GM19395 (cell line): ENCODE results near the gene CHRNB1.

Source experiments
- ATAC-seq: cut with Tn5 transposase; IDR thresholded peaks from one replicate; pipeline ENCODE4 v1.9.1; 2021; ENCODE audit warnings: mild to moderate bottlenecking, moderate library complexity; ENCODE audit not compliant: unreplicated experiment

CHRNB1 gene, protein sequence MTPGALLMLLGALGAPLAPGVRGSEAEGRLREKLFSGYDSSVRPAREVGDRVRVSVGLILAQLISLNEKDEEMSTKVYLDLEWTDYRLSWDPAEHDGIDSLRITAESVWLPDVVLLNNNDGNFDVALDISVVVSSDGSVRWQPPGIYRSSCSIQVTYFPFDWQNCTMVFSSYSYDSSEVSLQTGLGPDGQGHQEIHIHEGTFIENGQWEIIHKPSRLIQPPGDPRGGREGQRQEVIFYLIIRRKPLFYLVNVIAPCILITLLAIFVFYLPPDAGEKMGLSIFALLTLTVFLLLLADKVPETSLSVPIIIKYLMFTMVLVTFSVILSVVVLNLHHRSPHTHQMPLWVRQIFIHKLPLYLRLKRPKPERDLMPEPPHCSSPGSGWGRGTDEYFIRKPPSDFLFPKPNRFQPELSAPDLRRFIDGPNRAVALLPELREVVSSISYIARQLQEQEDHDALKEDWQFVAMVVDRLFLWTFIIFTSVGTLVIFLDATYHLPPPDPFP

GRCh38 chr17:7444682-7445618 is at the start of gene CHRNB1:
CHRNB1 (plus strand) TSS chr17:7445061; CDS start chr17:7445128, 67 bp downstream.
- no peak for ATAC-seq

- ATAC-seq, result no peak
These were observed 48.7 kb upstream of the CHRNB1 start for GRCh38 chr17:7396147-7396546.

DNA sequence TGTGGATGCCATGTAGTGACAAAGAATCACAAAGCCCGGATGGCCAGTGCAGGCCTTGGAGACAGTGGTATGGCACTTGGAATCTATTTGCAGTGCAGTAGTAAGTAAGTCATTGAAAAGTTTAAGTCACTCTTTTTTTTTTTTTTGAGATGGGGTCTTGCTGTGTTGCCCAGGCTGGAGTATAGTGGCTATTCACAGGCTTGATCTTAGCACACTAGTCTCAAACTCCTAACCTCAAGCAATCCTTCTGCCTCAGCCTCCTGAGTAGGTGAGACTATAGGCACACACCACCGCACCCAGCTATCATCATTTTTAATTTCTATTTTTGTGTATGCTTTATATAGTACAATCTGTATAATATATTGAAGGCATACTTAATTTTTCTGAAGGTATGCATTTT is 46.2 kb upstream of the CHRNB1 start:
- ATAC-seq, result no peak

- ATAC-seq, result no peak
These were observed 41.7 kb upstream of the CHRNB1 start for GRCh38 chr17:7403043-7403726.

DNA sequence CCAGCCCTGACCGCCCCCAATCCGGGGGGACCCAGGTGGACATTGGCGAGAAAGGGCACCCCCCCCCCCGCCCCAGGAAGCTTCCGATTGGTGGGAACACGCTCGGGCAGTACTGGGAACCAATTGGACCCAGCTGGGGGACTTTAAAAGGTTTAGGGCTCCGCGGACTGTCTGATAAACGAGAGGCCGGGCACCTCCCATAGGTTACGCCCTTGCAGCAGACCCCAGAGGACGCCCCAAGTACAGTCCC is 41.2 kb upstream of the CHRNB1 start:
- ATAC-seq, result peak; percentile 28

DNA sequence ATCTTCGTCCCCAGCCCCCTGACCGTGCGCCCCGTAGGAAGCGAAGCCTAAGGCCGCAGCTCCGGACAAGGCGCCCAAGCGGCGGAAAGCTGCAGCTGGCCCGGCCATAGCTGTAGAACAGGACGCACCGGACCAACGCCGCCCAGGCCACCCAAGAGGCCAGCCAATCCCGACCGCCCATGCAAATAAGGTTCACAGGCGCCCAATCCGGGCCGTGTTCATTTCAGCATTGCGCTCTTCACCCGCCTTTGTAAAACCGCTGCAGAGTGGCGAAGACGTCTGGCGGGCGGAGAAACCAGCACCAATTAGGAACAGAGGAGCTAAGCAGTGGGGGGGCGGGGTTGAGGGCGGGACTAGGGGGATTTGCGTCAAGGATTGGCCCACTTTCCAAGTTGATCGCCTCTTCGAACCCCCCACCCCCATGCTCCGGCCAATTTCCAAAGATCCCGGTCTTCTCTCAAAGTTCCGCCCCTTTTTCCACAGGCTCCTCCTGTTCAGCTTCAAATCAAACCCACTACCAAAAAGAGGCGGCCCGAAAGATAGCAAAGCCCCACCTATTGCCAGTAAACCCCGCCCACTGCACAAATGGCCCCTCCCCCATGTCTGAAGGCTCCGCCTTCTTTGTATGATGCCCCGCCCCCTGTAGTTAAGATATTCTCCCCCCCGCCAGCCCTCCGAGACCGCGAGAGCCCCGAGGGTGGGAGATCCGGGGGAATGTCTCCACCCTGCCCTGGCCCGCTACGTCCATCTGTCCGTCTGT is 40.7 kb upstream of the CHRNB1 start, which contains the start of gene TMEM256:
Gene TMEM256 (minus strand): TSS at position 121 of the 760 bp plus-strand sequence. CDS start 13 bp downstream, at position 108.
- peak; percentile 88 for ATAC-seq

DNA sequence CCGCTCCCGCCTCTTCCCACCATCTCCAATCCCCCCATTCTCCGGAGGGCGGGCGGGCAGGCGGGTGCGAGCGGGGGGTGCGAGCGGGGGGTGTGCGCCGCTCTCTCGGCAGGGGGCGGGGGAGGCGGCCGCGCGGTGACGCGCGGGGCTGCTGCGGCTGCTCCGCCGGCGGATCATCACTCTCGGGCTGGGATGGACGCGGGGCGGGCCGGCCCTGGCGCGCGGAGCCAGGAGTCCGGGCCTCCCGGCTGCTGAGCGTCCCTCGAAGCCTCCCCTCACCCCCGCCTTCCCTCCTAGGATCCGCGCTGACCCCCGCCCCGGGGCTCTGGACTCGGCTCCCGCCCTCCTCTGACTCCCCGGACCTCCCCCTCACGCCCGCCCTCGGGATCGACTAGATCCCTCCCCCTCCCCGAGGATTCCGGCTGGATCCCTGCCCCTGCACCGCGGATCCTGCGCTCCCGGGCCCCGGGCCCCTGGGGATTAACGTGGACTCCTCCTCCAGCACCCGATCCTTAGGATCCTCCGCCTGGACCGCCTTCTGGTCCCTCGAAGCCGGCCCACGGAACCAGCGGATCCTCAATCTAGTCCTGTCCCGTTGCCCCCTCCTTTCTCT is 40.0 kb upstream of the CHRNB1 start:
- no peak for ATAC-seq

DNA sequence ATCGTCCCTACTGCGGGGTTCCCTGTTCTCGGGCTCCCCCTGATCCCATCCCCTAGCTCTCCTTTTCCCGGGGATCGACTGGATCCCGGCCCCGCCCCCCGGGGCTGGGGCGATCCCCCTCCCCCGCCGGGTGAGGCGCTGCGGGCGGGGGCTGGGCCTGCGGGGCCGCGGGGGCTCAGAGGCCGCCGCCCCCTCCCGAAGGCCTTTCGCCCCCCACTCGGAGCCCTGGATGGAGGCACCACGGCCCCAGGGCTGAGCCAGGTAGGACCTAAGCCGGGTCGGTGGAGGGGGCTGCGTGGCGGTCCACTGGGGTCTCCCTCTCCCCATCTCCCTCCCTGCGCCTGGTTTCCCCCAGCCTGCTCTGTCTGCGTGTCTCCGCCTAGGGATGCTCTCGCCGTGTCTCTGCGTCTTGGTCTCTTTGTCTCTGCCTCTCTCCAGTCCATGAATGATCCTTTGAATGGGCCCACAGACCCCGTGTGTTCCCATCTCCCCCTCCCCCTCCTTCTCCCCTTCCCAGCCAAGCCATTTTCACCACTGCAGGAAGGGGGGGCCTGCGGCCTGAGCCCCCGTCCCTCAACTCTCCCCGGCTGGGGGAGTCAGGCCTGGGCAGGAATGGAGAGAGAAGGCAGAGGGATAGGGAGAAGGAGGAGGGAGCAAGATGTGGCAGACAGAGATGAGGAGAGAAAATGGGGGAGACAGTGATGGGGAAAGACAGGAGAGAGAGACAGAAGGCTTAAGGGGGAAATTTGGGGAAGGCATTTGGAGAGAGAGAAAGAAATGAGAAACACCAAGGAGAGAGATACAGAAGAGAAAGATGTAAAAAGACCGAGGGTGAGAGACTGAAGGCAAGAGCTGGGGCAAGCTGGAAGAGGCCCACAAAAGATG is 39.3 kb upstream of the CHRNB1 start:
- ATAC-seq, result no peak

GRCh38 chr17:7406235-7406825 is 38.5 kb upstream of the CHRNB1 start:
- ATAC-seq, result no peak

DNA sequence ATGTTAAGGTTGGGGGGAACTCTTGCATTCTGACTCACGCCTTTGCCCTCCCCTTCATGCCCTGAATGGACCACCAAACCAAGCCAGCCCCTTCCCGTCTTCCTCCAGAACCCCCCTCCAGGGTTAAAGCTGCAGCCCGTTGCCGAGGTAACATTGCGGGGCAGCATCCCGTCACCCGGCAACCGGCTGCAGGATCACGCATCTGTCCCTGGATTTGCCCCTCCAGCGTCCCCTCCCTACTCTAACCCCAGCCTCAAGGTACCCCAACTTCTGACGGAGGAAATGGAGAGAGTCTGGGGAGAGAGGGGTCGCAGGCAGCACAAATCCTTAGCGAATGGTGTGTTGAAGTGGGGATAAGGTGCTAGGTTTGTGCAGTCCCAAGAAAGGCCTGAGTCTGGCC is 37.8 kb upstream of the CHRNB1 start:
- no peak for ATAC-seq

DNA sequence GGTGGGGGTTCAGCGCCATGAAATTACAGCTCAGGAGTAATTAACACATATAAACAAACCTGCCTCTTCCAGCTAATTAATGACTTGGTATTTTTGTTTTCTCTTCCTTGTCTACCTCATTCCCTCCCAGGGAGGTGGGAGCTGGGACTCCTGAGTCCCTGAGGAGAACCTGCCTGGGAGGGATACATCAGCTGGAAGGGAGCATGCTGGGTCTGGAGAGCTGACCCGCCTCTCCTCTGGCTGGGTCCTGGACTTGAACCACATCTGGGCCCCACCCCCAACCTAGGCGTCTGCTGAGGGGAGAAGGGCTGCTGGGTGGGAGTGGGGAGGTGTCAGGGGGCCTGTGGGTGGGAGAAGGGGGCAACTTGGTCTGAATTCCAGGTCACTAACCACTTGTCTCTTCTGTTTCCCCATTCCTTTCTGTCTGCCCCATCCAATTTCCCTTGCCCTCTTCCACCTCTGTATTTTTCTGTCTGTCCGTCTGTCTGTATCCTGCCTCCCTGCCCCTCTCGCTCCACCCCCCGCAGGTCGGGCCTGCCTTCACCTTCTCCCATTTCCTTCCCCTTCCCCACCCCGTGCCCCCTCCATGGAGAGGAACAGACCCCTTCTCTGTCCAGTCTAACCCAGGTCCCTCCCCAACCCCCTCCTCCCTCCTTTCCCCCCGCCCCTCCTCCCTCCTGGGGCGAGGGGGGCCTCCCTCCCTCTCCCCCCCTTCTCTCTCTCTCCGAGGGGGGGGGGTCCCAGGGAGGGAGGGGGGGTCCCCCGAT is 37.2 kb upstream of the CHRNB1 start, which contains the start of gene NLGN2:
Gene NLGN2 (plus strand): TSS at position 361 of the 767 bp plus-strand sequence. CDS start 411 bp downstream, outside the sequence.
- ATAC-seq, result no peak

DNA sequence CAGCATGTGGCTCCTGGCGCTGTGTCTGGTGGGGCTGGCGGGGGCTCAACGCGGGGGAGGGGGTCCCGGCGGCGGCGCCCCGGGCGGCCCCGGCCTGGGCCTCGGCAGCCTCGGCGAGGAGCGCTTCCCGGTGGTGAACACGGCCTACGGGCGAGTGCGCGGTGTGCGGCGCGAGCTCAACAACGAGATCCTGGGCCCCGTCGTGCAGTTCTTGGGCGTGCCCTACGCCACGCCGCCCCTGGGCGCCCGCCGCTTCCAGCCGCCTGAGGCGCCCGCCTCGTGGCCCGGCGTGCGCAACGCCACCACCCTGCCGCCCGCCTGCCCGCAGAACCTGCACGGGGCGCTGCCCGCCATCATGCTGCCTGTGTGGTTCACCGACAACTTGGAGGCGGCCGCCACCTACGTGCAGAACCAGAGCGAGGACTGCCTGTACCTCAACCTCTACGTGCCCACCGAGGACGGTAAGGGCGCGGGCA is 36.6 kb upstream of the CHRNB1 start:
- ATAC-seq, result no peak

- ATAC-seq, result no peak
These were observed 36.0 kb upstream of the CHRNB1 start for GRCh38 chr17:7408863-7409262.

GRCh38 chr17:7409716-7410115 is 35.1 kb upstream of the CHRNB1 start:
- no peak for ATAC-seq

DNA sequence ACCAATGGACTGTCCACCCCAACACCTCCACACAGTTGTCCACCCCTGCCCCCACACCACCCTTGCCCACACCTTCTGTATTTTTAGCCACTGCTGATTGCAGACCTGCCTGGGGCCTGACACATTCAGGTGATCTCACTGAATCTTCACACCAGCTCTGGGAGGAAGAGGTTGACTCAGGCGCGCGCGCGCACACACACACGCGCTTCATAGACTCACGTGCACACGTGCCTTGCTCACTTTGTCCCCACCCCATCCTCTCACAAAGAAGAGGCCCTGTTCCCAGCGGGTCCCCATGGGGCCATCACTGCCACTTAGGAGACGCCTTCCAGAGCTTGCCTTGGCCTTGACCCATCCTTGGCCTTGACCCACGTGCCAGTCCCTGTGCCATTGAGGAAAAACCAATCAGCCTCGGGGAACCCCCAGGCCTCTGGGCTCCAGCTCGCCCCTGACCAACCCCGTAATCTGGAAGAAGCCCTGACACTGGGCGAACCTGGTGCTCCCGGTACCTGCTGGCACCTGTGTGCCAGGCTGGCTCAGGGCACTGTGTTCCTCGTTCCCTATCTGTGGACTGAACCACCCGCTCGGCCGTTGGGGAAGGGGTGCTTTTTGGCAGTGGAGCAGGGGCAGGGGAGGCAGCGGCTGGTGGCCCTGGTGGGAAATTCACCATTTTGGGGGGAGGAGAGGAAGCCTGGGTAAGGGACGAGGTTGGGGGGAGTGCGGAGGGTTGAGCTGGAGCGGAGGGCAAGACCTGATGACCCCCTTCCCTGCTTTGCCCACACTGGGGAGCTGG is 34.0 kb upstream of the CHRNB1 start:
- ATAC-seq, result no peak

- ATAC-seq, result no peak
These were observed 33.5 kb upstream of the CHRNB1 start for GRCh38 chr17:7411427-7411750.
